ENCODE data around the gene ASCC2.

ASCC2 gene, protein sequence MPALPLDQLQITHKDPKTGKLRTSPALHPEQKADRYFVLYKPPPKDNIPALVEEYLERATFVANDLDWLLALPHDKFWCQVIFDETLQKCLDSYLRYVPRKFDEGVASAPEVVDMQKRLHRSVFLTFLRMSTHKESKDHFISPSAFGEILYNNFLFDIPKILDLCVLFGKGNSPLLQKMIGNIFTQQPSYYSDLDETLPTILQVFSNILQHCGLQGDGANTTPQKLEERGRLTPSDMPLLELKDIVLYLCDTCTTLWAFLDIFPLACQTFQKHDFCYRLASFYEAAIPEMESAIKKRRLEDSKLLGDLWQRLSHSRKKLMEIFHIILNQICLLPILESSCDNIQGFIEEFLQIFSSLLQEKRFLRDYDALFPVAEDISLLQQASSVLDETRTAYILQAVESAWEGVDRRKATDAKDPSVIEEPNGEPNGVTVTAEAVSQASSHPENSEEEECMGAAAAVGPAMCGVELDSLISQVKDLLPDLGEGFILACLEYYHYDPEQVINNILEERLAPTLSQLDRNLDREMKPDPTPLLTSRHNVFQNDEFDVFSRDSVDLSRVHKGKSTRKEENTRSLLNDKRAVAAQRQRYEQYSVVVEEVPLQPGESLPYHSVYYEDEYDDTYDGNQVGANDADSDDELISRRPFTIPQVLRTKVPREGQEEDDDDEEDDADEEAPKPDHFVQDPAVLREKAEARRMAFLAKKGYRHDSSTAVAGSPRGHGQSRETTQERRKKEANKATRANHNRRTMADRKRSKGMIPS

DNA sequence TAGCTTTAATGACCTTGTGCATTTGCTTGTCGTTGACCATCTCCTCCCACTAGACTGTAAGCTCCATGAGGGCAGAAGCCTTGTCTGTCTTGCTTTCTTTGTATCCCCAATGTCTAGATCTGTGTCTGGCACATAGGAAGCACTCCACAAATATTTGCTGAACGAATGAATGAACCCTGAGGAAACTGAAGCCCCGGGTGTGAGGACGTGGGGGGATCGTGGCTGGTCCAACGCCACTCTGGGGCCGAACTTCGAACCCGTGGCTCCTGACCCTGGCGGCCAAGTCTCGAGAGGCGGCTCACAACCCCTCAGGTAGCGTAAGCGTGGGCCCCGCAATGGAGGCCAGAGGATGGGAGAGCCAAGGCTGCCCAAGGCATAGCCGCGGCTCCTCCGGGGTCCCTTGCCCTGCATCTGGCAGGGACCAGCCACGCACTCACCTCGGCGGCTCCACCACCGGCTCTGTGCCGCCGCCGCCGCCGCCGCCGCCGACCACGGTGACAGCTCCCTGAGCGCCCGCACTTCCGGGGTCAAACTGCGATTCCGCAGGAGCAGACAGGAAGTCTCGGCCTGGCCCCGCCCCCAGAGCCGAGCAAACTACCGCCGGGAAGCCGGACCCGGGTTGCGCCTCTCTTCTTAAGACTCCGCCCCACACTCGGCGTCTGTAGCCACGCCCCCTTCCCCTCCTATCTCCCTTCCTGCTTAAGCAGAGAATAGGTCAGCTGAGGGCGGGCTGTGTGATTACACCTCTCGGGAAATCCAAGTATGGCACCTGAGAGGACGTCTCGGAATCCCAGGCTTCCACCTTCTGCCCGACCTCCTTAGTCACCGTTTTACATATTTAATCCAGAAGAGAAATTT lies at the start of gene ASCC2:
ASCC2 (minus strand) TSS at position 534 of the 858 bp plus-strand sequence. CDS start 5,949 bp downstream, outside the sequence.
- ChIA-PET CTCF (interaction anchor here (0.9 to 2.0 kb wide), 3 partner anchors 11 to 249 kb away, joined by 3 to 8 read pairs (median 3); no protein-coding TSS in a partner anchor), POLR2A (interaction anchor here (0.6 kb wide), 1 partner anchor 564 kb away, joined by 3 read pairs; no protein-coding TSS in a partner anchor)
- DNase-seq (ENCODE audit: extremely low spot score): peak; percentile 99
- TF ChIP-seq, protein P1, sequence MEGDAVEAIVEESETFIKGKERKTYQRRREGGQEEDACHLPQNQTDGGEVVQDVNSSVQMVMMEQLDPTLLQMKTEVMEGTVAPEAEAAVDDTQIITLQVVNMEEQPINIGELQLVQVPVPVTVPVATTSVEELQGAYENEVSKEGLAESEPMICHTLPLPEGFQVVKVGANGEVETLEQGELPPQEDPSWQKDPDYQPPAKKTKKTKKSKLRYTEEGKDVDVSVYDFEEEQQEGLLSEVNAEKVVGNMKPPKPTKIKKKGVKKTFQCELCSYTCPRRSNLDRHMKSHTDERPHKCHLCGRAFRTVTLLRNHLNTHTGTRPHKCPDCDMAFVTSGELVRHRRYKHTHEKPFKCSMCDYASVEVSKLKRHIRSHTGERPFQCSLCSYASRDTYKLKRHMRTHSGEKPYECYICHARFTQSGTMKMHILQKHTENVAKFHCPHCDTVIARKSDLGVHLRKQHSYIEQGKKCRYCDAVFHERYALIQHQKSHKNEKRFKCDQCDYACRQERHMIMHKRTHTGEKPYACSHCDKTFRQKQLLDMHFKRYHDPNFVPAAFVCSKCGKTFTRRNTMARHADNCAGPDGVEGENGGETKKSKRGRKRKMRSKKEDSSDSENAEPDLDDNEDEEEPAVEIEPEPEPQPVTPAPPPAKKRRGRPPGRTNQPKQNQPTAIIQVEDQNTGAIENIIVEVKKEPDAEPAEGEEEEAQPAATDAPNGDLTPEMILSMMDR (IDR thresholded peaks at IDR 0.05; ENCODE audit: control extremely low read depth, extremely low read depth, low read depth, missing control alignments): no peak

DNA sequence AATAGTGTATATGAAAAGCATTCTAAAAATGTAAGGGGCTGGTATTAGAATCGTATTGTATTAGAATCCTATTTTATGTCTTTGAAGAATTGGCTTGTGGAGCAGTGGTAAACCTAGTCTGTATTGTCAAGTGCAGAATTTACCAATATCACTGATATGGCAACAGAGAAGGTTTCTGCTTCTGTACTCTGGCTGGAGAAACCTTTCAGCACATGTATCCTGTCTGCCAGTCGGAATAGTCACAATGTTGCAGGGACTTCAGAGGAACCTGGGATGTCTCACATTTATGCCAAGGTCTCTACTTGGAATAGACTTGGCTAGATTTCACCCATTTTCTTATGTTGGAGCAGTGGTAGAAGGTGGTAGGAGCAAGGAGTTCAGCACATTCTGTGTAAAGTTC lies 49.3 kb upstream of the ASCC2 start:
- ChIA-PET CTCF (interaction anchor here (1.5 kb wide), 1 partner anchor 118 kb away, joined by 3 read pairs; no protein-coding TSS in a partner anchor), POLR2A (no interaction called here)
- TF ChIP-seq, protein P1 (IDR thresholded peaks at IDR 0.05; ENCODE audit: control extremely low read depth, extremely low read depth, low read depth, missing control alignments): no peak
- no peak for DNase-seq (ENCODE audit: extremely low spot score)

GRCh38 chr22:29886596-29886995 lies 48.5 kb upstream of the ASCC2 start:
- TF ChIP-seq, protein P1 (IDR thresholded peaks at IDR 0.05; ENCODE audit: control extremely low read depth, extremely low read depth, low read depth, missing control alignments): no peak
- ChIA-PET POLR2A (no interaction called here), CTCF (interaction anchor here (1.5 kb wide), 1 partner anchor 119 kb away, joined by 3 read pairs; no protein-coding TSS in a partner anchor)
- no peak for DNase-seq (ENCODE audit: extremely low spot score)

DNA sequence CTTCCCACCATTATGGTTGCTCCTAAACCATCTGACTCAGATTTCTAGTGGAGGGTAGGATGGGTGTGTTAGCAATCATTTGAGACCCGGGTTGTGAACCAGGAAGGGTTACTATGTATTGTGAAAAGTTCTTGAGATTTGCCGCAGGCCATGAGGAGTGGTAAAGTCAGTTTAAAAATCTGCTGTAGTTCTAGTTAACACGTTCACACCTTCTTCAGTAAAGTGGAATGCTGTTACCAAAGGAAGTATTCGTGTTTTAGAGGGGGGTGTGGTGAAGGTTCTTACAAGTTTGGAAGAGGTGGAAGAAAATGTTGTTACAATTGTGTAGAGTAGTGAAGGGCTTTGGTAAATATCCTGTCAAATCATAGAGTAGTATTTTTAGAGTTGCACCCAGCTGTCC lies 47.5 kb upstream of the ASCC2 start:
- POLR2A ChIA-PET: no interaction called here
- TF ChIP-seq, protein P1 (IDR thresholded peaks at IDR 0.05; ENCODE audit: control extremely low read depth, extremely low read depth, low read depth, missing control alignments): no peak
- CTCF ChIA-PET: interaction anchor here (0.8 kb wide), 1 partner anchor 30 kb away, joined by 3 read pairs; no protein-coding TSS in a partner anchor
- DNase-seq (ENCODE audit: extremely low spot score): no peak

DNA sequence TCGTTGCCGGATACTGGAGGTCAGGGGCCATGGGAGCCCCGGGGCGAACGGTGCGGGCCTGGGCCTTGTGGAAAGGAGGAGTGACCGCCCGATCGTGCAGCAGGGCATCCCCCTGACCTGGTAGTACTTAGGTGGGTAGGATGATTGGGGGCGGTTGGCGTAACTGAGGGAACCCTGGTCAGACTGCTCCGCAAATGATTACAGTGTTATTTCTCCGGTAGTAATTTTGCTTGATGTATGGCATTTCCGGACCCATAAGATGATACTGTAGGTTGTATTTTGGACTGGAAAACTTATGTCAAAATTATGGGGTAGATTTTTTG lies 45.7 kb upstream of the ASCC2 start:
- DNase-seq (ENCODE audit: extremely low spot score): no peak
- CTCF ChIA-PET: interaction anchor here (0.8 to 2.3 kb wide), 3 partner anchors 22 to 122 kb away, joined by 3 to 10 read pairs (median 4); no protein-coding TSS in a partner anchor
- TF ChIP-seq, protein P1 (IDR thresholded peaks at IDR 0.05; ENCODE audit: control extremely low read depth, extremely low read depth, low read depth, missing control alignments): no peak
- POLR2A ChIA-PET: interaction anchor here (0.6 to 1.1 kb wide), 2 partner anchors 11 to 63 kb away, joined by 3 to 5 read pairs; no protein-coding TSS in a partner anchor

Measured in GM10248 (cell line).